GM18519 (cell line): Measurements from ENCODE around the gene GALNT16.

Experiments used
- ATAC-seq: cut with Tn5 transposase; IDR thresholded peaks from one replicate; pipeline ENCODE4 v1.9.1; 2021; ENCODE audit warnings: mild to moderate bottlenecking, moderate library complexity; ENCODE audit not compliant: unreplicated experiment, low FRiP score

GALNT16 gene

GRCh38 chr14:69316449-69317101, 56.6 kb downstream of the GALNT16 start:
- ATAC-seq, result no peak

- ATAC-seq, result no peak
Measured at GRCh38 chr14:69317102-69317755, 57.3 kb downstream of the GALNT16 start.

GRCh38 chr14:69317780-69318179, 57.8 kb downstream of the GALNT16 start:
- ATAC-seq, result no peak

GRCh38 chr14:69318241-69318640, 58.3 kb downstream of the GALNT16 start:
- ATAC-seq, result no peak

GRCh38 chr14:69318901-69319475, 59.0 kb downstream of the GALNT16 start:
- no peak for ATAC-seq

- no peak for ATAC-seq
Measured at GRCh38 chr14:69319911-69320310, 60.0 kb downstream of the GALNT16 start.

GRCh38 chr14:69320581-69321365, 60.8 kb downstream of the GALNT16 start:
- ATAC-seq, result no peak

GRCh38 chr14:69321601-69322330, 61.8 kb downstream of the GALNT16 start:
- no peak for ATAC-seq

- ATAC-seq, result no peak
Measured at GRCh38 chr14:69323266-69323998, 63.5 kb downstream of the GALNT16 start.

GRCh38 chr14:69323999-69324282, 64.0 kb downstream of the GALNT16 start:
- ATAC-seq, result no peak

GRCh38 chr14:69324341-69324931, 64.5 kb downstream of the GALNT16 start:
- ATAC-seq, result no peak

- ATAC-seq, result no peak
Measured at GRCh38 chr14:69325086-69325485, 65.1 kb downstream of the GALNT16 start.

- ATAC-seq, result no peak
Measured at GRCh38 chr14:69325646-69326265, 65.8 kb downstream of the GALNT16 start.

- ATAC-seq, result no peak
Measured at GRCh38 chr14:69326611-69327010, 66.7 kb downstream of the GALNT16 start.

GRCh38 chr14:69327507-69327906, 67.5 kb downstream of the GALNT16 start:
- ATAC-seq, result no peak

GRCh38 chr14:69328317-69328716, 68.4 kb downstream of the GALNT16 start:
- ATAC-seq, result no peak

- no peak for ATAC-seq
Measured at GRCh38 chr14:69328765-69329164, 68.8 kb downstream of the GALNT16 start.

GRCh38 chr14:69331206-69331605, 71.2 kb downstream of the GALNT16 start:
- ATAC-seq, result no peak

- no peak for ATAC-seq
Measured at GRCh38 chr14:69332782-69333395, 72.9 kb downstream of the GALNT16 start.
